Heart left ventricle (tissue), 16 donors: ENCODE data around the gene LGR6. TPM values are rescaled to one million over a fixed set of nuclear protein-coding genes. Genes with fewer than 3 reads are reported as not detected.
A peak's percentile ranks its signal among the peaks of the same experiment; 100 is the strongest.
"Not testable (repeated sequence)": the region's sequence is repeated elsewhere in the genome, so short reads cannot be mapped to it uniquely, and the experiment has no call there.

Experiments used
- ATAC-seq, 4 donors: fragments of 200-7000 bp; cut with Tn5 transposase; one replicate each; pipeline ENCODE4 v1.9.1; 2020 to 2022; ENCODE audit warnings: moderate library complexity in 4 of 4, mild to moderate bottlenecking in 3 of 4, moderate number of reproducible peaks in 1 of 4
- DNase-seq, 5 donors: peaks; one replicate each; pipeline ENCODE4 v3.0.0-alpha.2; 2020
- H3K27ac ChIP-seq, 12 donors: fragments of 200-600 bp; sonication (generic) in 4 of 12; one replicate each; pipeline versions ENCODE4 v1.5.0 to v1.8.0; 2016 to 2022; ENCODE audit warnings: mild to moderate bottlenecking in 2 of 12
- H3K27me3 ChIP-seq, 9 donors: fragments of 200-600 bp; sonication (generic) in 2 of 9; one replicate each; pipeline versions ENCODE4 v1.5.1 to v1.8.0; 2016 to 2022; ENCODE audit warnings: mild to moderate bottlenecking in 3 of 9
- H3K36me3 ChIP-seq, 9 donors: fragments of 200-600 bp; sonication (generic) in 2 of 9; one replicate each; pipeline versions ENCODE4 v1.5.0 to v1.8.0; 2018 to 2022; ENCODE audit warnings: mild to moderate bottlenecking in 2 of 9
- H3K4me1 ChIP-seq, 12 donors: fragments of 200-600 bp; sonication (generic) in 4 of 12; one replicate each; pipeline versions ENCODE4 v1.5.0 to v1.8.0; 2016 to 2022; ENCODE audit warnings: mild to moderate bottlenecking in 3 of 12
- H3K4me3 ChIP-seq, 12 donors: fragments of 200-600 bp; sonication (generic) in 4 of 12; one replicate each; pipeline versions ENCODE4 v1.5.0 to v1.8.0; 2017 to 2022; ENCODE audit warnings: mild to moderate bottlenecking in 9 of 12, moderate library complexity in 4 of 12
- H3K9me3 ChIP-seq, 12 donors: fragments of 200-600 bp; sonication (generic) in 4 of 12; one replicate each; pipeline versions ENCODE4 v1.5.0 to v1.8.0; 2016 to 2022; ENCODE audit warnings: mild to moderate bottlenecking in 1 of 12
- POLR2A ChIP-seq, 2 donors: fragments of 450-650 bp; IDR thresholded peaks; one replicate each; pipeline ENCODE4 v1.6.1; 2017; ENCODE audit warnings: antibody characterized with exemption in 2 of 2, mild to moderate bottlenecking in 2 of 2, moderate library complexity in 2 of 2
- WGBS, 4 donors: extraction: QIAGEN DNeasy Blood & Tissue Kit in 2 of 4; methylation state at CpG; one replicate each; pipeline versions ENCODE4 v1.1.5 to v1.1.7; 2013 to 2018; 5-methylcytosine and 5-hydroxymethylcytosine counted together
- intact Hi-C, 10 donors: fragments of 100-400 bp; cut with DNase I; formaldehyde crosslinking; loops; one replicate each; pipeline versions ENCODE4 v1.11.1 to v1.14.2; 2022
- long read RNA-seq, 3 donors: library from polyadenylated mRNA; unstranded; transcript quantifications; one replicate each; pipeline ENCODE4 v2.0.0, GENCODE V29; 2020 to 2021
- polyA plus RNA-seq, 2 donors: library from polyadenylated mRNA; stranded (reverse); fragments of 200-250 nt; gene quantifications; one replicate each; pipeline ENCODE4 v1.2.3, GENCODE V29; 2013
- total RNA-seq, 9 donors: library from RNA; depleted of rRNA in 2 of 9; stranded (reverse); fragments of >200 nt in 2 of 9; fragmentation: NEBNext Ultra II Directional in 3 of 9; extraction: Animal tissue kit (Norgen Biotek cat#: 25700) in 3 of 9; gene quantifications; one replicate each; pipeline versions ENCODE4 v1.1.0 to v1.2.4, GENCODE V29; 2016 to 2023
- TF ChIP-seq, protein P1 (sequence below), 12 donors: fragments of 200-600 bp; sonication (generic) in 4 of 12; IDR thresholded peaks; one replicate each; pipeline versions ENCODE4 v1.5.0 to v1.8.0; 2018 to 2022; ENCODE audit warnings: antibody characterized with exemption in 12 of 12, mild to moderate bottlenecking in 5 of 12
- donor health status: ischemic (EF 13 %, LVEDD 7.1; RV severe dilation, severe dysfunction).
- donor health status: healthy with polysubstance abuse.
- donor health status: DM: no; HTN: yes; CAD: no.
- donor health status: DM: no; HTN: no; CAD: no.
- donor health status: ischemic (EF 25% LVEDD 6.9; RV normal size, moderate dysfunction).
- donor health status: ischemic (EF 25% LVEDD 5.7; RV mildly dilated, moderate dysfunction).
- donor health status: healthy.
- donor health status: DM: yes; HTN: yes; CAD: no.
- donor health status: ischemic (EF 35%, LVEDD 5.7; RV mildly dilated, moderate dysfunction).
- donor health status: nonischemic (EF 11% LVEDD 7.7; RV severe dilation, severe dysfunction).
- donor health status: DM: yes; HTN: yes; CAD: no.
- donor health status: PGD.
- donor health status: ischemic (EF 29% LVEDD 5.4; RV normal size, mild dysfunction).
- donor health status: nonischemic (EF 23%, LVEDD 6.1; RV moderate dilation, normal function).

LGR6 gene, protein sequence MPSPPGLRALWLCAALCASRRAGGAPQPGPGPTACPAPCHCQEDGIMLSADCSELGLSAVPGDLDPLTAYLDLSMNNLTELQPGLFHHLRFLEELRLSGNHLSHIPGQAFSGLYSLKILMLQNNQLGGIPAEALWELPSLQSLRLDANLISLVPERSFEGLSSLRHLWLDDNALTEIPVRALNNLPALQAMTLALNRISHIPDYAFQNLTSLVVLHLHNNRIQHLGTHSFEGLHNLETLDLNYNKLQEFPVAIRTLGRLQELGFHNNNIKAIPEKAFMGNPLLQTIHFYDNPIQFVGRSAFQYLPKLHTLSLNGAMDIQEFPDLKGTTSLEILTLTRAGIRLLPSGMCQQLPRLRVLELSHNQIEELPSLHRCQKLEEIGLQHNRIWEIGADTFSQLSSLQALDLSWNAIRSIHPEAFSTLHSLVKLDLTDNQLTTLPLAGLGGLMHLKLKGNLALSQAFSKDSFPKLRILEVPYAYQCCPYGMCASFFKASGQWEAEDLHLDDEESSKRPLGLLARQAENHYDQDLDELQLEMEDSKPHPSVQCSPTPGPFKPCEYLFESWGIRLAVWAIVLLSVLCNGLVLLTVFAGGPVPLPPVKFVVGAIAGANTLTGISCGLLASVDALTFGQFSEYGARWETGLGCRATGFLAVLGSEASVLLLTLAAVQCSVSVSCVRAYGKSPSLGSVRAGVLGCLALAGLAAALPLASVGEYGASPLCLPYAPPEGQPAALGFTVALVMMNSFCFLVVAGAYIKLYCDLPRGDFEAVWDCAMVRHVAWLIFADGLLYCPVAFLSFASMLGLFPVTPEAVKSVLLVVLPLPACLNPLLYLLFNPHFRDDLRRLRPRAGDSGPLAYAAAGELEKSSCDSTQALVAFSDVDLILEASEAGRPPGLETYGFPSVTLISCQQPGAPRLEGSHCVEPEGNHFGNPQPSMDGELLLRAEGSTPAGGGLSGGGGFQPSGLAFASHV
- total RNA-seq: 1 to 10 TPM in 6 of 9 donors, under 1 TPM in 3; 0.29 to 3.5 (median 1.8) TPM
- 1 to 10 TPM; 1.3 to 1.7 TPM for polyA plus RNA-seq
- long read RNA-seq, donor 1, partial matches to known transcripts: 3 of 7 reads
- long read RNA-seq, donor 1, other reads (novel, unspliced or antisense): 3 of 7 reads
- long read RNA-seq, donor 2, partial matches to known transcripts: 4 of 6 reads
- long read RNA-seq, donor 2, other reads (novel, unspliced or antisense): 2 of 6 reads
- long read RNA-seq, donor 3, partial matches to known transcripts: 0 of 1 reads
- long read RNA-seq, donor 3, other reads (novel, unspliced or antisense): 1 of 1 reads

DNA sequence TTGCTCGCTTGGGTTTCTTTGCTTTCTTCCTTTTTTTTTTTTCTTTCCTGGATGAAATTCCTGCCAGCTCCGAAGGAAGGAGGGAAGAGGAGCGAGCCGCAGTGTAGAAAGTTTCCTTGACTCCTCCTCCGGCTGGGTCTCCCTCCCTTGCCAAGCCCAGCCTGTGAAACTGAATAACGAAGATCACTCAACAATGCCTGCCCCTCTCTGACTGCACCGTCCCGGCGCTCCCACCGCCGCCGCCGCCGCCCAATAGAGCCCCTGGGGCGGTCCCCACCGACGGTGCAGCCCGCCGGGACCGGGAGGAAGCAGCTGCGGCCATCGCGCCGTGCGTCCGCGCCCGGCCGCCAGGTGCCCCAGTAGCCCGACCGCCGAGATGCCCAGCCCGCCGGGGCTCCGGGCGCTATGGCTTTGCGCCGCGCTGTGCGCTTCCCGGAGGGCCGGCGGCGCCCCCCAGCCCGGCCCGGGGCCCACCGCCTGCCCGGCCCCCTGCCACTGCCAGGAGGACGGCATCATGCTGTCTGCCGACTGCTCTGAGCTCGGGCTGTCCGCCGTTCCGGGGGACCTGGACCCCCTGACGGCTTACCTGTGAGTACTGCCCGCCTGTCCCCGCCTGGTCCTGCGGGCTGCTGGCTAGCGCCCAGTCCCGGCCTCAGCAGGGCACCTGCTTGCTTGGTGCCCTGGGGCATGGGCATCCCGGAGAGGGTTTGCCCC, at the start of gene LGR6:
LGR6 (plus strand) TSS at position 186 of the 714 bp plus-strand sequence; CDS start at position 377, 191 bp downstream.
- Histone ChIP-seq H3K4me3 (peak within 1 kb of the TSS in 9 of 12 donors; percentile 16 to 47 (median 23)), H3K9me3 (no peaks in the 10 kb centered on the region), H3K4me1 (peaks cover 0 to 18% (median 6%) of the 10 kb centered on the region in 12 donors), H3K36me3 (no peaks in the 10 kb centered on the region), H3K27me3 (peaks cover 6 to 31% (median 17%) of the 10 kb centered on the region in 9 donors), H3K27ac (no peak within 1 kb of the TSS)
- ATAC-seq (peak in 2 of 4 donors; percentile 12 to 57), DNase-seq (peak in 1 of 5 donors; percentile 60)
- intact Hi-C loops: loop anchor here in 6 of 10 donors (1.0 to 2.0 kb wide), 3 partner anchors 43 to 122 kb away; no protein-coding TSS in a partner anchor
- no peak for TF ChIP-seq POLR2A (IDR thresholded peaks at IDR 0.05)
- TF ChIP-seq, protein P1, sequence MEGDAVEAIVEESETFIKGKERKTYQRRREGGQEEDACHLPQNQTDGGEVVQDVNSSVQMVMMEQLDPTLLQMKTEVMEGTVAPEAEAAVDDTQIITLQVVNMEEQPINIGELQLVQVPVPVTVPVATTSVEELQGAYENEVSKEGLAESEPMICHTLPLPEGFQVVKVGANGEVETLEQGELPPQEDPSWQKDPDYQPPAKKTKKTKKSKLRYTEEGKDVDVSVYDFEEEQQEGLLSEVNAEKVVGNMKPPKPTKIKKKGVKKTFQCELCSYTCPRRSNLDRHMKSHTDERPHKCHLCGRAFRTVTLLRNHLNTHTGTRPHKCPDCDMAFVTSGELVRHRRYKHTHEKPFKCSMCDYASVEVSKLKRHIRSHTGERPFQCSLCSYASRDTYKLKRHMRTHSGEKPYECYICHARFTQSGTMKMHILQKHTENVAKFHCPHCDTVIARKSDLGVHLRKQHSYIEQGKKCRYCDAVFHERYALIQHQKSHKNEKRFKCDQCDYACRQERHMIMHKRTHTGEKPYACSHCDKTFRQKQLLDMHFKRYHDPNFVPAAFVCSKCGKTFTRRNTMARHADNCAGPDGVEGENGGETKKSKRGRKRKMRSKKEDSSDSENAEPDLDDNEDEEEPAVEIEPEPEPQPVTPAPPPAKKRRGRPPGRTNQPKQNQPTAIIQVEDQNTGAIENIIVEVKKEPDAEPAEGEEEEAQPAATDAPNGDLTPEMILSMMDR (IDR thresholded peaks at IDR 0.05): peak in 2 of 12 donors; percentile 19 to 31
- 3 to 17% (median 5%) methylated on average over 9 to 61 of the region's 61 CpGs for WGBS, 4 donors

DNA sequence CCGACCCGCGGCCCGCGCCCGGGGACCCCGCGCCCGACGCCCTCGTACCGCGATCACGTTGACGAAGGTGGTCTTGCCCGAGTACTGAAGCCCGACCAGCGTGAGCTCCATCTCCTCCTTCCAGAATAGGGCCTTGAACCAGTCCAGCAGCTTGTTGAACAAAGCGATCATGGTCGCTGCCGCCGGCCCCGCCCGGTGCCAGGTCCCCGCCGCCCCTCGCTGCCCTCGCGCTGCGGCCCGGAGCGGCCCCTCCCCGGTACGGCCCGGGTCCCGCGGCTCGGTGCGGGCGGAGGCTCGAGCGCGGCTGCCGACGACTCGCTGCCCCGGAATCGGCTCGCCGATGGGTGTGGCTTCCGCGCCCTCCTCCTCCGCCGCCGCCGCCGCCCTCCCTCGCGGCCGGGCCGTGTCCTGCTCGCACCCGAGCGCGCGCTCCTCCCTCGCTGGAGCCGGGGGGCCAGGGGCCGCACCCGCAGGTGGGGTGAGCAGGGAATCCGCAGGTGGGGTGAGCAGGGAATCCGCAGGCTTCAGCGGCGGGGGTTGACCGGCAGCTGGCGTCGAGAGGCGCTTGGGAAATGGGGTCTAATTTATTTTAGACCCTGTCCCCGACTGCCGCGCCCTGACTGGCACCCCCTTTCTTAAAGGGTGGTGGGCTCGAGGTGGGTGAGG, 49.1 kb upstream of the LGR6 start, which contains the start of gene ARL8A:
ARL8A (minus strand) TSS at position 336 of the 666 bp plus-strand sequence; CDS start at position 171, 165 bp downstream.
- Histone ChIP-seq H3K36me3 (peaks cover 0 to 7% (median 0%) of the 10 kb centered on the region in 9 donors), H3K27me3 (no peaks in the 10 kb centered on the region), H3K27ac (peak within 1 kb of the TSS; percentile 72 to 98 (median 92)), H3K4me3 (peak within 1 kb of the TSS; percentile 81 to 100 (median 97)), H3K9me3 (no peaks in the 10 kb centered on the region), H3K4me1 (peaks cover 0 to 41% (median 22%) of the 10 kb centered on the region in 12 donors)
- intact Hi-C loops: no loop called here
- DNase-seq (peak; percentile 81 to 88 (median 85)), ATAC-seq (peak; percentile 39 to 86 (median 78))
- TF ChIP-seq, protein P1 (IDR thresholded peaks at IDR 0.05): no peak
- peak in 1 of 2 donors; percentile 50 for TF ChIP-seq POLR2A (IDR thresholded peaks at IDR 0.05)
- WGBS, 4 donors: 0 to 1% (median 0%) methylated on average over 14 to 82 of the region's 82 CpGs

DNA sequence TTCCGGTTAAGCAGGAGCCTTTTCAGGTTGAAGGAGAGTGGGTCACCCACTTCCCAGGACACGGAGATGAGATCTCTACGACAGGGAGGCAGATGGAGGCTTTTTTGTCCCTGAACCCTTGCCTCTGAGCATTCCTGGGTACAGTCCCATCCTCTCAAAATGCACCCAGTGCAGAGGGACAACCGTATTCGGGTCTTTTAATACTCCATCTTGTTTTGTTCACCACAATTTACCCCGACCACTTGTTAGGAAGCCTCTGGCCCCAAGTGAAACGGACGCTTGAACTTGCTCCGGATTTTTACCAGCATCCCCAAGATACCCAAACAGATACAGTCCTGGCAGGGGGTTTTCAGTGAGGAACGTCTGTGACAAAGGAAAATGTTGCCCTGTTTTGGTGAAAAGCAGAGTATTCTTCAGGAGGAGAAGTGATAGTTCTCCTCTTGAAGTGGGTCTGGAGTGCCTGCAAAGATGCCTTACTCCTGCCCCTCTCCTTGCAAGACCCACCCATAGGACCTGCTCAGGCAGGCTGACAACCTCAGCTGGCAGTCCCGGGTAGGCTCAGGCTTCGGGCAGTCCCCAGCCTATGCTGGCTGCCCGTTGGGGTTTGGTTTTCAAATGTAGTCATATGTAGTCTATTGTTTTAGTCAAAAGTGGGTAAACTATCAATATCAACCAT, 48.4 kb upstream of the LGR6 start:
- DNase-seq (peak in 1 of 5 donors; percentile 11), ATAC-seq (peak in 2 of 4 donors; percentile 5 to 10)
- H3K4me1 ChIP-seq: peaks cover 0 to 41% (median 22%) of the 10 kb centered on the region in 12 donors
- 8 to 15% (median 10%) methylated on average over 13 of the region's 13 CpGs for WGBS, 4 donors
- no peaks in the 10 kb centered on the region for H3K27me3 ChIP-seq
- intact Hi-C loops: no loop called here
- H3K36me3 ChIP-seq: peaks cover 0 to 12% (median 0%) of the 10 kb centered on the region in 9 donors
- TF ChIP-seq POLR2A (IDR thresholded peaks at IDR 0.05): no peak
- TF ChIP-seq, protein P1 (IDR thresholded peaks at IDR 0.05): no peak
- H3K4me3 ChIP-seq: peak overlapping the region; percentile 81 to 100 (median 97)
- H3K27ac ChIP-seq: peak overlapping the region; percentile 72 to 98 (median 92)
- no peaks in the 10 kb centered on the region for H3K9me3 ChIP-seq

DNA sequence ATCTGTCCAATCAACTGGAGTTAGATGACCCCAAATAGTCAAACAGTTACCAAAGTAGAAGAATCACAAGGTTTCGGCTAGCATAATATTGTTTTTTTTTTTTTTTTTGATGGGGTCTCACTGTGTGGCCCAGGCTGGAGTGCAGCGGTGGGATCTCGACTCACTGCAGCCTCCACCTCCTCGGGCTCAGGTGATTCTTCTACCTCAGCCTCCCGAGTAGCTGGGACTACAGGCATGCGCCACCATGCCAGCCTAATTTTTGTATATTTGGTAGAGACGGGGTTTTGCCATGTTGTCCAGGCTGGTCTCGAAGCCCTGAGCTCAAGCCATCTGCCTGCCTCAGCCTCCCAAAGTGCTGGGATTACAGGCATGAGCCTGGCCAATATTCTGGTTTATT, 47.9 kb upstream of the LGR6 start:
- WGBS, 4 donors: 92 to 97% (median 95%) methylated on average over 8 of the region's 8 CpGs
- Histone ChIP-seq H3K27ac (peak overlapping the region in 2 of 12 donors; percentile 91 to 95), H3K36me3 (peaks cover 0 to 12% (median 0%) of the 10 kb centered on the region in 9 donors), H3K4me1 (peaks cover 0 to 37% (median 21%) of the 10 kb centered on the region in 12 donors), H3K4me3 (peak overlapping the region in 2 of 12 donors; percentile 97 to 100)
- ATAC-seq, H3K27me3 ChIP-seq, H3K9me3 ChIP-seq, intact Hi-C loops, DNase-seq: not testable (repeated sequence)
